GM18511 (cell line): ENCODE measurements around the gene SELENOK.

Source experiments
- ATAC-seq: cut with Tn5 transposase; IDR thresholded peaks from one replicate; pipeline ENCODE4 v1.9.1; 2021; ENCODE audit warnings: mild to moderate bottlenecking, moderate library complexity; ENCODE audit not compliant: unreplicated experiment

The SELENOK gene

GRCh38 chr3:53884623-53885022 is 7.0 kb downstream of the SELENOK start:
- no peak for ATAC-seq

GRCh38 chr3:53883008-53883407 is 8.7 kb downstream of the SELENOK start:
- ATAC-seq = no peak

GRCh38 chr3:53881691-53882593 is 9.7 kb downstream of the SELENOK start, which contains the start of gene ACTR8:
TSS of gene ACTR8 (minus strand) at chr3:53882152. CDS start at chr3:53882101, 51 bp downstream.
- peak; percentile 89 for ATAC-seq

- ATAC-seq = no peak
Measured at GRCh38 chr3:53880396-53881345, 11.0 kb downstream of the SELENOK start.

- ATAC-seq = no peak
Measured at GRCh38 chr3:53865732-53866499, 25.7 kb downstream of the SELENOK start.

GRCh38 chr3:53863145-53863544 is 28.5 kb downstream of the SELENOK start:
- ATAC-seq = no peak

GRCh38 chr3:53862241-53862640 is 29.4 kb downstream of the SELENOK start:
- no peak for ATAC-seq

- no peak for ATAC-seq
Measured at GRCh38 chr3:53860196-53860595, 31.5 kb downstream of the SELENOK start.

- ATAC-seq = no peak
Measured at GRCh38 chr3:53859178-53859577, 32.5 kb downstream of the SELENOK start.

GRCh38 chr3:53858096-53858741 is 33.4 kb downstream of the SELENOK start:
- no peak for ATAC-seq

GRCh38 chr3:53856964-53857363 is 34.7 kb downstream of the SELENOK start:
- ATAC-seq = no peak

- ATAC-seq = no peak
Measured at GRCh38 chr3:53850895-53851294, 40.8 kb downstream of the SELENOK start.

- ATAC-seq = no peak
Measured at GRCh38 chr3:53849916-53850315, 41.7 kb downstream of the SELENOK start.

GRCh38 chr3:53846851-53847155 is 44.9 kb downstream of the SELENOK start:
- no peak for ATAC-seq

GRCh38 chr3:53846134-53846850 is 45.4 kb downstream of the SELENOK start, which contains the start of the genes CHDH and IL17RB:
TSS of gene CHDH (minus strand) at chr3:53846419. CDS start at chr3:53824008, 22,411 bp downstream.
TSS of gene IL17RB (plus strand) at chr3:53846568. CDS start at chr3:53846589, 21 bp downstream.
- ATAC-seq = peak; percentile 48

GRCh38 chr3:53845881-53846133 is 45.9 kb downstream of the SELENOK start:
- ATAC-seq = no peak

GRCh38 chr3:53845103-53845880 is 46.4 kb downstream of the SELENOK start:
- ATAC-seq = peak; percentile 26

- ATAC-seq = peak; percentile 4
Measured at GRCh38 chr3:53844262-53845102, 47.2 kb downstream of the SELENOK start.
